Measurements from ENCODE around the gene SPNS2. TPM values are rescaled to one million over a fixed set of nuclear protein-coding genes. Genes with fewer than 3 reads are reported as not detected.

Gene SPNS2
- total and polyA plus RNA-seq, 4 donors: 4.0 to 9.0 (median 5.2) TPM

DNA sequence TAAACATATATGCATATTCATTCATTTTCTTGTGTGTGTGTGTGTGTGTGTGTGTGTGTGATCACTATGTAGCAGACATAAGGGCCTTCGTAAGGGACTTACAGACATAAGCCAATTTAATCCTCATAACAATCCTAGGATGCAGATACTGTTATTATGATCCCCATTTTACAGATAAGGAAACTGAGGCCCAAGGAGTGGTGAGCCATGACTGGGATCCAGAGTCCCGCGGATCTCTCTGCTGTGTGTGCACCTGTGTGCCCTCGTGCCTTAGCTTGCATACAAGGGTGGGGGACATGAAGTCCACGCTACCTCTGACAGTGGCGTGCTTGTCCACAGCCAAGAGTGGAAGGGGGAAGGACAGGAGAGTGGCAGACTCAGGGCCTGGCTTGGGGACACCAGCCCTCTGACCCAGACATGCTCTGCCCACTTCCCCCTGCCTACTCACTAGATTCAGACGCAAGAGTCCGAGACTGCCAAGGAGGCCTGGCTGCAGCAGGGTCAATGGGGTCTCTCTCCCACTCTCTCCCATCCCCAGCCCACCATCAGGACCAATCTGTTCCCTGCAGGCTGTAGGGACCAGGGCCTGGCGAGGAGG lies 75.9 kb downstream of the SPNS2 start:
- DNase-seq (ENCODE audit: low spot score): no peak
- TF ChIP-seq HNF4A (conservative IDR thresholded peaks at IDR 0.05) (no peak), TAF1 (conservative IDR thresholded peaks at IDR 0.05) (no peak)
- TF ChIP-seq, protein P1, sequence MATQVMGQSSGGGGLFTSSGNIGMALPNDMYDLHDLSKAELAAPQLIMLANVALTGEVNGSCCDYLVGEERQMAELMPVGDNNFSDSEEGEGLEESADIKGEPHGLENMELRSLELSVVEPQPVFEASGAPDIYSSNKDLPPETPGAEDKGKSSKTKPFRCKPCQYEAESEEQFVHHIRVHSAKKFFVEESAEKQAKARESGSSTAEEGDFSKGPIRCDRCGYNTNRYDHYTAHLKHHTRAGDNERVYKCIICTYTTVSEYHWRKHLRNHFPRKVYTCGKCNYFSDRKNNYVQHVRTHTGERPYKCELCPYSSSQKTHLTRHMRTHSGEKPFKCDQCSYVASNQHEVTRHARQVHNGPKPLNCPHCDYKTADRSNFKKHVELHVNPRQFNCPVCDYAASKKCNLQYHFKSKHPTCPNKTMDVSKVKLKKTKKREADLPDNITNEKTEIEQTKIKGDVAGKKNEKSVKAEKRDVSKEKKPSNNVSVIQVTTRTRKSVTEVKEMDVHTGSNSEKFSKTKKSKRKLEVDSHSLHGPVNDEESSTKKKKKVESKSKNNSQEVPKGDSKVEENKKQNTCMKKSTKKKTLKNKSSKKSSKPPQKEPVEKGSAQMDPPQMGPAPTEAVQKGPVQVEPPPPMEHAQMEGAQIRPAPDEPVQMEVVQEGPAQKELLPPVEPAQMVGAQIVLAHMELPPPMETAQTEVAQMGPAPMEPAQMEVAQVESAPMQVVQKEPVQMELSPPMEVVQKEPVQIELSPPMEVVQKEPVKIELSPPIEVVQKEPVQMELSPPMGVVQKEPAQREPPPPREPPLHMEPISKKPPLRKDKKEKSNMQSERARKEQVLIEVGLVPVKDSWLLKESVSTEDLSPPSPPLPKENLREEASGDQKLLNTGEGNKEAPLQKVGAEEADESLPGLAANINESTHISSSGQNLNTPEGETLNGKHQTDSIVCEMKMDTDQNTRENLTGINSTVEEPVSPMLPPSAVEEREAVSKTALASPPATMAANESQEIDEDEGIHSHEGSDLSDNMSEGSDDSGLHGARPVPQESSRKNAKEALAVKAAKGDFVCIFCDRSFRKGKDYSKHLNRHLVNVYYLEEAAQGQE (IDR thresholded peaks at IDR 0.05): no peak
- TF ChIP-seq, protein P2, sequence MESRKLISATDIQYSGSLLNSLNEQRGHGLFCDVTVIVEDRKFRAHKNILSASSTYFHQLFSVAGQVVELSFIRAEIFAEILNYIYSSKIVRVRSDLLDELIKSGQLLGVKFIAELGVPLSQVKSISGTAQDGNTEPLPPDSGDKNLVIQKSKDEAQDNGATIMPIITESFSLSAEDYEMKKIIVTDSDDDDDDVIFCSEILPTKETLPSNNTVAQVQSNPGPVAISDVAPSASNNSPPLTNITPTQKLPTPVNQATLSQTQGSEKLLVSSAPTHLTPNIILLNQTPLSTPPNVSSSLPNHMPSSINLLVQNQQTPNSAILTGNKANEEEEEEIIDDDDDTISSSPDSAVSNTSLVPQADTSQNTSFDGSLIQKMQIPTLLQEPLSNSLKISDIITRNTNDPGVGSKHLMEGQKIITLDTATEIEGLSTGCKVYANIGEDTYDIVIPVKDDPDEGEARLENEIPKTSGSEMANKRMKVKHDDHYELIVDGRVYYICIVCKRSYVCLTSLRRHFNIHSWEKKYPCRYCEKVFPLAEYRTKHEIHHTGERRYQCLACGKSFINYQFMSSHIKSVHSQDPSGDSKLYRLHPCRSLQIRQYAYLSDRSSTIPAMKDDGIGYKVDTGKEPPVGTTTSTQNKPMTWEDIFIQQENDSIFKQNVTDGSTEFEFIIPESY (IDR thresholded peaks at IDR 0.05): no peak
- Histone ChIP-seq H3K27me3 (ENCODE audit: control insufficient read depth in 4 of 4, insufficient read depth in 4 of 4, low read length in 3 of 4) (no peaks in the 10 kb centered on the region), H3K4me1 (ENCODE audit: control insufficient read depth in 4 of 4, insufficient read depth in 4 of 4, low read length in 3 of 4) (peaks cover 0 to 14% (median 6%) of the 10 kb centered on the region in 4 donors), H3K9me3 (ENCODE audit: control insufficient read depth in 4 of 4, low read length in 3 of 4) (no peaks in the 10 kb centered on the region), H3K36me3 (ENCODE audit: control insufficient read depth in 4 of 4, insufficient read depth in 3 of 4, low read depth in 1 of 4, low read length in 3 of 4) (peaks cover 0 to 2% (median 0%) of the 10 kb centered on the region in 4 donors), H3K4me3 (ENCODE audit: low read depth in 1 of 3, low read length in 3 of 3) (no peak overlapping the region), H3K9ac (ENCODE audit: low read depth in 1 of 2, low read length in 2 of 2) (no peak overlapping the region), H3K27ac (ENCODE audit: low read depth in 1 of 2, low read length in 2 of 2) (no peak overlapping the region)
- WGBS: 97% methylated on average over 9 of the region's 9 CpGs

- H3K4me1 ChIP-seq (ENCODE audit: control insufficient read depth in 4 of 4, insufficient read depth in 4 of 4, low read length in 3 of 4): peaks cover 0 to 14% (median 6%) of the 10 kb centered on the region in 4 donors
- TF ChIP-seq YY1 (IDR thresholded peaks at IDR 0.05) (no peak), HNF4A (conservative IDR thresholded peaks at IDR 0.05) (no peak), JUND (IDR thresholded peaks at IDR 0.05) (no peak), RXRA (IDR thresholded peaks at IDR 0.05) (no peak), NR2F2 (IDR thresholded peaks at IDR 0.05) (no peak), SP1 (IDR thresholded peaks at IDR 0.05) (no peak), ATF3 (IDR thresholded peaks at IDR 0.05) (no peak)
- TF ChIP-seq, protein P2 (IDR thresholded peaks at IDR 0.05): no peak
- no peak overlapping the region for H3K27ac ChIP-seq (ENCODE audit: low read depth in 1 of 2, low read length in 2 of 2)
- WGBS: 85% methylated on average over 6 of the region's 6 CpGs
- no peaks in the 10 kb centered on the region for H3K9me3 ChIP-seq (ENCODE audit: control insufficient read depth in 4 of 4, low read length in 3 of 4)
- no peak for DNase-seq (ENCODE audit: low spot score)
- no peaks in the 10 kb centered on the region for H3K27me3 ChIP-seq (ENCODE audit: control insufficient read depth in 4 of 4, insufficient read depth in 4 of 4, low read length in 3 of 4)
- H3K9ac ChIP-seq (ENCODE audit: low read depth in 1 of 2, low read length in 2 of 2): no peak overlapping the region
- no peak overlapping the region for H3K4me3 ChIP-seq (ENCODE audit: low read depth in 1 of 3, low read length in 3 of 3)
- H3K36me3 ChIP-seq (ENCODE audit: control insufficient read depth in 4 of 4, insufficient read depth in 3 of 4, low read depth in 1 of 4, low read length in 3 of 4): peaks cover 0 to 2% (median 0%) of the 10 kb centered on the region in 4 donors
These were observed 77.5 kb downstream of the SPNS2 start for GRCh38 chr17:4576161-4576558.

Measured in liver (tissue), 9 donors.